C4-2B (cell line): ENCODE data around the gene NEO1.

ENCODE experiments used
- ZFX ChIP-seq: fragments of 450-650 bp; IDR thresholded peaks from 2 replicates; pipeline ENCODE4 v1.6.1; 2017
- TF ChIP-seq, protein P1 (sequence below): fragments of 450-650 bp; conservative IDR thresholded peaks from 2 replicates; pipeline ENCODE4 v1.5.1; 2017; ENCODE audit warnings: mild to moderate bottlenecking

- TF ChIP-seq, protein P1, sequence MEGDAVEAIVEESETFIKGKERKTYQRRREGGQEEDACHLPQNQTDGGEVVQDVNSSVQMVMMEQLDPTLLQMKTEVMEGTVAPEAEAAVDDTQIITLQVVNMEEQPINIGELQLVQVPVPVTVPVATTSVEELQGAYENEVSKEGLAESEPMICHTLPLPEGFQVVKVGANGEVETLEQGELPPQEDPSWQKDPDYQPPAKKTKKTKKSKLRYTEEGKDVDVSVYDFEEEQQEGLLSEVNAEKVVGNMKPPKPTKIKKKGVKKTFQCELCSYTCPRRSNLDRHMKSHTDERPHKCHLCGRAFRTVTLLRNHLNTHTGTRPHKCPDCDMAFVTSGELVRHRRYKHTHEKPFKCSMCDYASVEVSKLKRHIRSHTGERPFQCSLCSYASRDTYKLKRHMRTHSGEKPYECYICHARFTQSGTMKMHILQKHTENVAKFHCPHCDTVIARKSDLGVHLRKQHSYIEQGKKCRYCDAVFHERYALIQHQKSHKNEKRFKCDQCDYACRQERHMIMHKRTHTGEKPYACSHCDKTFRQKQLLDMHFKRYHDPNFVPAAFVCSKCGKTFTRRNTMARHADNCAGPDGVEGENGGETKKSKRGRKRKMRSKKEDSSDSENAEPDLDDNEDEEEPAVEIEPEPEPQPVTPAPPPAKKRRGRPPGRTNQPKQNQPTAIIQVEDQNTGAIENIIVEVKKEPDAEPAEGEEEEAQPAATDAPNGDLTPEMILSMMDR, result no peak
- TF ChIP-seq ZFX, result no peak
Measured at GRCh38 chr15:73108676-73109075, 56.4 kb downstream of the NEO1 start.
